ENCODE results near the gene MAPRE3. TPM values are rescaled to one million over a fixed set of nuclear protein-coding genes. Genes with fewer than 3 reads are reported as not detected.
A peak's percentile ranks its signal among the peaks of the same experiment; 100 is the strongest.

Gene MAPRE3
- total and polyA plus RNA-seq, 2 donors (not counting 3 experiments of a cell fraction or from before 2014, with no cell fraction given), result 4.4 to 6.1 TPM

DNA sequence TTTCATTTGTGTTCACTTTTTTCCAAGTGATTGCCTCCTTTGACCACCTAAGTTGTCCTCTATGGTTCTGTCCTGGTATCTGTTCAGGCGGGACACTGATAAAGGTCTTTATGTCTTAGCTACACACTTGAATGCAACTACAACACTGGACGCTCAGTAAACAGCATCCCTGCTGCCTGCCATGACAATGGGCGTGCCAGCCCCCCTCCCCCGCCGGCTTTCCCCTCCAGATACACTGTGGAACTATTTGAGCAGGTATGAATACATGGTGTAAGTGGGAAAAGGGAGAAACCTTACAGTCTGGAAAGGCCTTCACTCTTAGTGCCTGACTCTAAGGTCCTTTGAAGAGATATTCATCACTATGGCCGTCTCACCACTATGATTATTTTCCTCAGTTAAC is 86.7 kb downstream of the MAPRE3 start:
- no peak overlapping the region for H2AFZ ChIP-seq (ENCODE audit: low read depth, low read length)
- FAIRE-seq, result peak; percentile 4
- H3K27ac ChIP-seq (ENCODE audit: insufficient read depth, low read depth, low read length), result no peak overlapping the region
- no peak for TF ChIP-seq GATA2 (IDR thresholded peaks at IDR 0.05; ENCODE audit: insufficient read depth, insufficient read length, low read depth, low read length)
- TF ChIP-seq MYC (IDR thresholded peaks at IDR 0.05; ENCODE audit: low read depth, low read length), result no peak
- no peak for TF ChIP-seq JUN (IDR thresholded peaks at IDR 0.05; ENCODE audit: borderline replicate concordance, insufficient read depth, insufficient read length, low read depth)
- no peak for TF ChIP-seq POLR2A (IDR thresholded peaks at IDR 0.05; ENCODE audit: low read depth, low read length)
- TF ChIP-seq POLR2AphosphoS5 (IDR thresholded peaks at IDR 0.05; ENCODE audit: insufficient read depth, low read depth, low read length), result no peak
- TF ChIP-seq, protein P1, sequence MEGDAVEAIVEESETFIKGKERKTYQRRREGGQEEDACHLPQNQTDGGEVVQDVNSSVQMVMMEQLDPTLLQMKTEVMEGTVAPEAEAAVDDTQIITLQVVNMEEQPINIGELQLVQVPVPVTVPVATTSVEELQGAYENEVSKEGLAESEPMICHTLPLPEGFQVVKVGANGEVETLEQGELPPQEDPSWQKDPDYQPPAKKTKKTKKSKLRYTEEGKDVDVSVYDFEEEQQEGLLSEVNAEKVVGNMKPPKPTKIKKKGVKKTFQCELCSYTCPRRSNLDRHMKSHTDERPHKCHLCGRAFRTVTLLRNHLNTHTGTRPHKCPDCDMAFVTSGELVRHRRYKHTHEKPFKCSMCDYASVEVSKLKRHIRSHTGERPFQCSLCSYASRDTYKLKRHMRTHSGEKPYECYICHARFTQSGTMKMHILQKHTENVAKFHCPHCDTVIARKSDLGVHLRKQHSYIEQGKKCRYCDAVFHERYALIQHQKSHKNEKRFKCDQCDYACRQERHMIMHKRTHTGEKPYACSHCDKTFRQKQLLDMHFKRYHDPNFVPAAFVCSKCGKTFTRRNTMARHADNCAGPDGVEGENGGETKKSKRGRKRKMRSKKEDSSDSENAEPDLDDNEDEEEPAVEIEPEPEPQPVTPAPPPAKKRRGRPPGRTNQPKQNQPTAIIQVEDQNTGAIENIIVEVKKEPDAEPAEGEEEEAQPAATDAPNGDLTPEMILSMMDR (IDR thresholded peaks at IDR 0.05; ENCODE audit: extremely low read depth in 1 of 2, insufficient read depth in 1 of 2, low read depth in 1 of 2, low read length in 2 of 2), result no peak
- no peak for TF ChIP-seq EZH2 (IDR thresholded peaks at IDR 0.05; ENCODE audit: borderline replicate concordance, low read depth, low read length, severe bottlenecking)
- TF ChIP-seq, protein P2, sequence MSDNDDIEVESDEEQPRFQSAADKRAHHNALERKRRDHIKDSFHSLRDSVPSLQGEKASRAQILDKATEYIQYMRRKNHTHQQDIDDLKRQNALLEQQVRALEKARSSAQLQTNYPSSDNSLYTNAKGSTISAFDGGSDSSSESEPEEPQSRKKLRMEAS (IDR thresholded peaks at IDR 0.05; ENCODE audit: insufficient read depth, insufficient read length), result no peak
- TF ChIP-seq FOS (IDR thresholded peaks at IDR 0.05; ENCODE audit: borderline replicate concordance, insufficient read depth, low read length), result no peak
- H3K9ac ChIP-seq (replicated peaks; ENCODE audit: extremely low read depth, insufficient read depth, low read length), result no peak overlapping the region
- intact Hi-C loops (cut with micrococcal nuclease) (no loop called here), dilution Hi-C loops (cut with MboI; ENCODE audit: extremely low pct_ligation_motif_present, low sequenced_read_pairs) (no loop called here)
- H3K4me3 ChIP-seq (replicated peaks in 1 of 3; ENCODE audit: insufficient read depth in 1 of 3, low read depth in 1 of 3, low read length in 3 of 3), result no peak overlapping the region
- BruUV-seq (replicated peaks), result no TSS peak
- no peaks in the 10 kb centered on the region for H3K27me3 ChIP-seq (ENCODE audit: control insufficient read depth in 2 of 2, insufficient read depth in 2 of 2, low read length in 2 of 2)
- H3K79me2 ChIP-seq (ENCODE audit: control insufficient read depth, insufficient read depth, low read length), result no peaks in the 10 kb centered on the region
- H3K9me1 ChIP-seq (replicated peaks; ENCODE audit: control insufficient read depth, extremely low read depth, insufficient read depth, low read length), result no peaks in the 10 kb centered on the region
- DNase-seq (ENCODE audit: low read depth, low spot score), result no peak
- no peak overlapping the region for H3K4me2 ChIP-seq (ENCODE audit: insufficient read depth, low read length)
- no peaks in the 10 kb centered on the region for H4K20me1 ChIP-seq (replicated peaks; ENCODE audit: control insufficient read depth, extremely low read depth, insufficient read depth, low read length)
- no peaks in the 10 kb centered on the region for H3K9me3 ChIP-seq (replicated peaks; ENCODE audit: control insufficient read depth, insufficient read depth, low read length)
- ChIA-PET POLR2A (no interaction called here), CTCF (interaction anchor here (1.5 kb wide), 1 partner anchor 28 kb away, joined by 4 read pairs; no protein-coding TSS in a partner anchor)
- peaks cover 2% of the 10 kb centered on the region for H3K4me1 ChIP-seq (ENCODE audit: control insufficient read depth, extremely low read depth, insufficient read depth, low read length)
- H3K36me3 ChIP-seq (ENCODE audit: control insufficient read depth in 2 of 2, extremely low read depth in 1 of 2, insufficient read depth in 2 of 2, low read length in 2 of 2), result peaks cover 3 to 30% of the 10 kb centered on the region in 2 experiments

Data from endothelial cell of umbilical vein (primary cell).